Heart right ventricle (tissue), 16 donors: ENCODE results near the gene CMTM5. TPM values are rescaled to one million over a fixed set of nuclear protein-coding genes. Genes with fewer than 3 reads are reported as not detected.

ENCODE experiments used
- ATAC-seq, 8 donors: fragments of 200-7000 bp; cut with Tn5 transposase; one replicate each; pipeline ENCODE4 v1.9.1; 2020; ENCODE audit warnings: mild to moderate bottlenecking in 8 of 8, moderate library complexity in 8 of 8, moderate number of reproducible peaks in 1 of 8
- DNase-seq, 2 donors: peaks; one replicate each; pipeline ENCODE4 v3.0.0-alpha.2; 2020
- H3K27ac ChIP-seq, 10 donors: fragments of 200-600 bp; sonication (generic) in 2 of 10; one replicate each; pipeline versions ENCODE4 v1.5.0 to v1.8.0; 2020 to 2022; ENCODE audit warnings: mild to moderate bottlenecking in 3 of 10
- H3K27me3 ChIP-seq, 7 donors: fragments of 200-600 bp; one replicate each; pipeline ENCODE4 v1.8.0; 2021 to 2022; ENCODE audit warnings: mild to moderate bottlenecking in 2 of 7
- H3K36me3 ChIP-seq, 9 donors: fragments of 200-600 bp; sonication (generic) in 1 of 9; one replicate each; pipeline versions ENCODE4 v1.5.0 to v1.8.0; 2020 to 2022; ENCODE audit warnings: mild to moderate bottlenecking in 2 of 9
- H3K4me1 ChIP-seq, 9 donors: fragments of 200-600 bp; sonication (generic) in 1 of 9; one replicate each; pipeline versions ENCODE4 v1.5.0 to v1.8.0; 2020 to 2022; ENCODE audit warnings: mild to moderate bottlenecking in 4 of 9
- H3K4me3 ChIP-seq, 10 donors: fragments of 200-600 bp; sonication (generic) in 2 of 10; one replicate each; pipeline versions ENCODE4 v1.5.0 to v1.8.0; 2020 to 2022; ENCODE audit warnings: mild to moderate bottlenecking in 7 of 10, moderate library complexity in 2 of 10
- H3K9me3 ChIP-seq, 11 donors: fragments of 200-600 bp in 10 of 11; sonication (generic) in 2 of 11; one replicate each; pipeline versions ENCODE4 v1.5.0 to v1.8.0; 2013 to 2022; ENCODE audit warnings: mild to moderate bottlenecking in 2 of 11, control low read depth in 1 of 11, moderate library complexity in 1 of 11
- CTCF ChIP-seq, 9 donors: fragments of 200-600 bp; sonication (generic) in 2 of 9; IDR thresholded peaks; one replicate each; pipeline versions ENCODE4 v1.5.0 to v1.8.0; 2021 to 2022; ENCODE audit warnings: antibody characterized with exemption in 9 of 9, mild to moderate bottlenecking in 5 of 9, moderate library complexity in 1 of 9
- WGBS, 2 donors: extraction: QIAGEN DNeasy Blood & Tissue Kit; methylation state at CpG; one replicate each; pipeline ENCODE4 v1.1.7; 2013; ENCODE audit warnings: inconsistent platforms in 1 of 2; 5-methylcytosine and 5-hydroxymethylcytosine counted together
- intact Hi-C, 10 donors: fragments of 100-400 bp; cut with DNase I; formaldehyde crosslinking; loops; one replicate each; pipeline versions ENCODE4 v1.11.1 to v1.14.2; 2022
- polyA plus RNA-seq, 2 donors: library from polyadenylated mRNA; stranded (reverse); fragments of 200-250 nt; gene quantifications; one replicate each; pipeline ENCODE4 v1.2.3, GENCODE V29; 2013
- total RNA-seq, 10 donors: library from RNA; stranded (reverse); fragmentation: NEBNext Ultra II Directional in 3 of 10; extraction: Animal tissue kit (Norgen Biotek cat#: 25700) in 3 of 10; gene quantifications; one replicate each; pipeline versions ENCODE4 v1.2.1 to v1.2.4, GENCODE V29; 2021 to 2023
- donor health status: Arrhythmogenic right ventricular cardiomyopathy.
- donor health status: ischemic (EF 13 %, LVEDD 7.1; RV severe dilation, severe dysfunction).
- donor health status: healthy with polysubstance abuse.
- donor health status: DM: no; HTN: yes; CAD: no.
- donor health status: DM: no; HTN: no; CAD: no.
- donor health status: ischemic (EF 25% LVEDD 6.9; RV normal size, moderate dysfunction).
- donor health status: ischemic (EF 25% LVEDD 5.7; RV mildly dilated, moderate dysfunction).
- donor health status: healthy.
- donor health status: DM: yes; HTN: yes; CAD: no.
- donor health status: Ischemic cardiomyopathy.
- donor health status: ischemic (EF 35%, LVEDD 5.7; RV mildly dilated, moderate dysfunction).
- donor health status: nonischemic (EF 11% LVEDD 7.7; RV severe dilation, severe dysfunction).
- donor health status: DM: yes; HTN: yes; CAD: no.
- donor health status: PGD.
- donor health status: ischemic (EF 29% LVEDD 5.4; RV normal size, mild dysfunction).
- donor health status: nonischemic (EF 23%, LVEDD 6.1; RV moderate dilation, normal function).

CMTM5 gene
- total and polyA plus RNA-seq, 12 donors: 0.32 to 5.3 (median 0.53) TPM; not detected in 7

- no peak overlapping the region for H3K4me3 ChIP-seq
- TF ChIP-seq CTCF (IDR thresholded peaks at IDR 0.05): no peak
- DNase-seq (no peak), ATAC-seq (no peak)
- H3K36me3 ChIP-seq: peaks cover 0 to 20% (median 0%) of the 10 kb centered on the region in 9 donors
- WGBS, 2 donors: 99 to 100% methylated on average over 4 of the region's 4 CpGs
- peaks cover 0 to 31% (median 0%) of the 10 kb centered on the region in 7 donors for H3K27me3 ChIP-seq
- H3K4me1 ChIP-seq: peaks cover 0 to 26% (median 9%) of the 10 kb centered on the region in 9 donors
- intact Hi-C loops: no loop called here
- H3K9me3 ChIP-seq: no peaks in the 10 kb centered on the region
- no peak overlapping the region for H3K27ac ChIP-seq
Observed at GRCh38 chr14:23356662-23357061, 20.2 kb upstream of the CMTM5 start.

DNA sequence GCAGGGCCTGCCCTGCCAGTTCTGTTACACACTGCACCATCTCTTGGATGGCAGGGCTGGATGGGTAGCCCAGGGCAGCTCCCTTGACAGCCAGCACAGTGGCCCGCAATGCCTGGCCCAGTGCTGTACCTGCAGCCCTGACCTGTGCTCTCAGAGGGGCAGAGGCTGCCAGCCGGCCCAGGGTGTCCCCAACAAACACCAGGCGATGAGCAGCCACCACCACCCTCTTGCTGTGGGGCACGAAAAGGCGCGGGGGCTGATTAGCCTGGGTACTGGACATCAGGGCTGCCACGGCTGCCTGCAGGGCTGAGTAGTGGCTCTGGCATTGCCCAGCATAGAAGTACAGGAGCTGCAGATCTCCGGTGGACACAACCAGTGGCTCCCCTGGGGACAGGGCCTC lies 19.6 kb upstream of the CMTM5 start:
- no peak for TF ChIP-seq CTCF (IDR thresholded peaks at IDR 0.05)
- H3K27ac ChIP-seq: no peak overlapping the region
- peaks cover 0 to 20% (median 0%) of the 10 kb centered on the region in 9 donors for H3K36me3 ChIP-seq
- WGBS, 2 donors: 84 to 88% methylated on average over 8 of the region's 8 CpGs
- ATAC-seq (peak in 1 of 8 donors; percentile 11), DNase-seq (no peak)
- intact Hi-C loops: no loop called here
- H3K4me1 ChIP-seq: peaks cover 0 to 20% (median 7%) of the 10 kb centered on the region in 9 donors
- H3K4me3 ChIP-seq: no peak overlapping the region
- peaks cover 0 to 25% (median 0%) of the 10 kb centered on the region in 7 donors for H3K27me3 ChIP-seq
- H3K9me3 ChIP-seq: no peaks in the 10 kb centered on the region

DNA sequence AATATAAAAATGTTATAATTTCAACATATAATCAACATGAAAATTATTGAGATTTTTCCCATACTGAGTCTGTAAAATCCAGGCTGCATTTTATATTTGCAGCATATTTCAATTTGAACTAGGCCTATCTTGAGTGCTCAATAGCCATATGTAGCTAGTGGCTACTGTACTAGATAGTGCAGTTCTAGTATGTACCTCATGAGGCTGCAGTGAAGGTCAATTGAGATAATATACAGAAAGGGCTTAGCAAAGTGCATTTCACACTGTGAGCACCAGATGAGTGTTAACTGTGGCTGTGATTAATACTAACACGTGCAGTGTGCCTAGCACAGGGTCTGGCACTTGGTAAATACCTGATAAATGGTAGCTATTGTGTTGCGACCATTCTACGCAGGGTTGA lies 18.8 kb upstream of the CMTM5 start:
- Histone ChIP-seq H3K4me1 (peaks cover 0 to 13% (median 0%) of the 10 kb centered on the region in 9 donors), H3K4me3 (no peak overlapping the region), H3K27me3 (peaks cover 0 to 17% (median 0%) of the 10 kb centered on the region in 7 donors), H3K36me3 (peaks cover 0 to 20% (median 0%) of the 10 kb centered on the region in 9 donors), H3K9me3 (no peaks in the 10 kb centered on the region), H3K27ac (no peak overlapping the region)
- TF ChIP-seq CTCF (IDR thresholded peaks at IDR 0.05): peak in 1 of 9 donors; percentile 11
- peak in 4 of 8 donors; percentile 36 to 69 (median 48) for ATAC-seq
- intact Hi-C loops: no loop called here
- WGBS, 2 donors: 68 to 73% methylated on average over 3 of the region's 3 CpGs
- DNase-seq: no peak

DNA sequence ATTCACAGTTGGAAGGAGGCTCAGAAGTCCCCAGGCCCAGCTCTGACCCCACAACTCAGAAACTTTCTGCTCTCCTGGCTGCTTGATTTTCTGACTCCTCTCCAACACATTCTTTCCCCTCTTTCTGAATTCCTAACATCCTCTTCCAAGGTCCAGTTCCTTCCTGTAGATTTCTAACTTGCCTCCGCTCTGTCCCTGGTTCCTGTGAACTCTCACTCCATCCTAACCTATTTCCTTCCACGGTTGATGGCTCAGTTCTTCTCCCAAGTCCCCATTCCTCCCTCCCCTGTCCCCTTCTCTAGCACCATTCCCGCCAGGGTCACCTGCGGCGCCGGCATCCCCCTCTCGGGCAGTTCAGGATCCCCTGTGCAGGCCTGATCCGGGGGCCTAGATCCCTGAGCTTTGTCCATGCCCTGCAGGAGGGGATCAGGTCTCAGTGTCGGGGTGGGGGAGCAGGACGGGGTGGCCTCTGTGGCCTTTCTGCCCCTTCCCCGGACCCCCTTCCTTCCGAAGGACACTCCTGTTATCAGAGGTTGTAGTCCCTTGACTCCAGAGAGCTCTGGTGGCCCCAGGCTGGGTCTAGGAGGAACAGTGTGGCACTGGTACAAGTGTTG lies 18.2 kb upstream of the CMTM5 start:
- Histone ChIP-seq H3K9me3 (no peaks in the 10 kb centered on the region), H3K4me1 (peaks cover 0 to 16% (median 3%) of the 10 kb centered on the region in 9 donors), H3K36me3 (peaks cover 0 to 20% (median 0%) of the 10 kb centered on the region in 9 donors), H3K27ac (no peak overlapping the region), H3K27me3 (peaks cover 0 to 19% (median 0%) of the 10 kb centered on the region in 7 donors), H3K4me3 (no peak overlapping the region)
- TF ChIP-seq CTCF (IDR thresholded peaks at IDR 0.05): no peak
- WGBS, 2 donors: 81 to 85% methylated on average over 12 of the region's 12 CpGs
- ATAC-seq (peak in 1 of 8 donors; percentile 14), DNase-seq (no peak)
- intact Hi-C loops: no loop called here
